Measurements from ENCODE around the gene RRAGD. TPM values are rescaled to one million over a fixed set of nuclear protein-coding genes. Genes with fewer than 3 reads are reported as not detected.

Gene RRAGD
- total RNA-seq, 1 donor from 2014 or later = 5.4 TPM

GRCh38 chr6:89346433-89346832 is 65.6 kb downstream of the RRAGD start:
- DNase-seq = no peak
- Mint-ChIP-seq H3K4me3 (no peak overlapping the region), H3K4me1 (peaks cover 67% of the 10 kb centered on the region), H3K9me3 (no peaks in the 10 kb centered on the region), H3K36me3 (ENCODE audit: low read depth) (peaks cover 19% of the 10 kb centered on the region), H3K27me3 (no peaks in the 10 kb centered on the region), H3K27ac (no peak overlapping the region)
- TF ChIP-seq CTCF (IDR thresholded peaks at IDR 0.05) = no peak
- no peak for ATAC-seq (ENCODE audit: low read depth)
- POLR2A ChIA-PET = interaction anchor here (0.6 to 7.0 kb wide), 2 partner anchors 38 to 267 kb away, joined by 4 to 98 read pairs; partner anchors contain the start of gene PNRC1
- CTCF ChIA-PET = interaction anchor here (2.8 kb wide), 1 partner anchor 26 kb away, joined by 14 read pairs; no protein-coding TSS in a partner anchor
- intact Hi-C loops (cut with micrococcal nuclease) = no loop called here

DNA sequence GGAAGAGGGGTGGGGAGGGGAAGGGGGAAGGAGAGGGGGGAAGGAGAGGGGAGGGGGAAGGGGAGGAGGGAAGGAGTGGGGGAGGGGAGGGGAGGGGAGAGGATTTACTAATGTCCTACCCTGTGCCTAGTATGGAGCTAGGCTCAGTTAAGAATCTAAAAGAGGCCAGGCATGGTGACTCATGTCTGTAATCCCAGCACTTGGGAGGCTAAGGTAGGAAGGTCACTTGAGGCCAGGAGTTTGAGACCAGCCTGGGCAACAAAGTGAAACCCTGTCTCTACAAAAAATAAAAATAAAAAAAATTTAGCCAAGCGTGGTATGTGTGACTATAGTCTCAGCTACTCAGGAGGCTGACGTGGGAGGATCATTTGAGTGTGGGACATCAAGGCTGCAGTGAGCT is 72.5 kb downstream of the RRAGD start:
- ChIA-PET CTCF (no interaction called here), POLR2A (interaction anchor here (1.3 kb wide), 1 partner anchor 32 kb away, joined by 6 read pairs; no protein-coding TSS in a partner anchor)
- Mint-ChIP-seq H3K27me3 (no peaks in the 10 kb centered on the region), H3K4me3 (no peak overlapping the region), H3K27ac (peak overlapping the region; percentile 35), H3K9me3 (no peaks in the 10 kb centered on the region), H3K4me1 (peaks cover 16% of the 10 kb centered on the region), H3K36me3 (ENCODE audit: low read depth) (peaks cover 61% of the 10 kb centered on the region)
- ATAC-seq (ENCODE audit: low read depth) (no peak), DNase-seq (no peak)
- intact Hi-C loops (cut with micrococcal nuclease) = no loop called here
- TF ChIP-seq CTCF (IDR thresholded peaks at IDR 0.05) = no peak

DNA sequence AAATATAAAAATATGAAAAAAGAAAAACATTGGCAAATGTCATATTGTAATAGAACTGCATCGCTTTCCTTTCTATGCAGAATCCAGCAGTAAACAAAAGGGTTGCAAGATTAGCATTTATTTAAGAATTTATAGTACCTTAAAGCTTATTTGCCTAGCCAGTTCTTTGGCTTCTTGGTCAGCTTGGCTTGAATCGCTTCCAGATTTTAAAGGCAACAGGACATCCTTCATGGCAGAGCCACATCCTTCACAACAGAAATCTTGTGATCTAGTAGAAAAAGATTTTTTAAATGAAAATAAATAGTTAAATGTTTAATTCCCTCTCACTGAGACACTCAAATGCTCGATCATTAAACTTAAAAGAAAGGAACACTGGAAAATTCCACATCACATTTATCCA is 76.9 kb downstream of the RRAGD start:
- H3K4me1 Mint-ChIP-seq = peaks cover 7% of the 10 kb centered on the region
- no peak overlapping the region for H3K4me3 Mint-ChIP-seq
- POLR2A ChIA-PET = no interaction called here
- intact Hi-C loops (cut with micrococcal nuclease) = no loop called here
- ATAC-seq (ENCODE audit: low read depth) (no peak), DNase-seq (no peak)
- H3K27ac Mint-ChIP-seq = no peak overlapping the region
- CTCF ChIA-PET = no interaction called here
- no peaks in the 10 kb centered on the region for H3K27me3 Mint-ChIP-seq
- H3K9me3 Mint-ChIP-seq = no peaks in the 10 kb centered on the region
- peaks cover 71% of the 10 kb centered on the region for H3K36me3 Mint-ChIP-seq (ENCODE audit: low read depth)
- TF ChIP-seq CTCF (IDR thresholded peaks at IDR 0.05) = no peak

GRCh38 chr6:89330910-89331309 is 81.2 kb downstream of the RRAGD start:
- no peak overlapping the region for H3K27ac Mint-ChIP-seq
- intact Hi-C loops (cut with micrococcal nuclease) = no loop called here
- DNase-seq = no peak
- H3K27me3 Mint-ChIP-seq = no peaks in the 10 kb centered on the region
- H3K4me3 Mint-ChIP-seq = no peak overlapping the region
- ChIA-PET POLR2A (no interaction called here), CTCF (interaction anchor here (2.0 kb wide), 1 partner anchor 41 kb away, joined by 4 read pairs; no protein-coding TSS in a partner anchor)
- no peaks in the 10 kb centered on the region for H3K9me3 Mint-ChIP-seq
- no peaks in the 10 kb centered on the region for H3K4me1 Mint-ChIP-seq
- peaks cover 71% of the 10 kb centered on the region for H3K36me3 Mint-ChIP-seq (ENCODE audit: low read depth)
- TF ChIP-seq CTCF (IDR thresholded peaks at IDR 0.05) = no peak
- ATAC-seq (ENCODE audit: low read depth) = no peak

DNA sequence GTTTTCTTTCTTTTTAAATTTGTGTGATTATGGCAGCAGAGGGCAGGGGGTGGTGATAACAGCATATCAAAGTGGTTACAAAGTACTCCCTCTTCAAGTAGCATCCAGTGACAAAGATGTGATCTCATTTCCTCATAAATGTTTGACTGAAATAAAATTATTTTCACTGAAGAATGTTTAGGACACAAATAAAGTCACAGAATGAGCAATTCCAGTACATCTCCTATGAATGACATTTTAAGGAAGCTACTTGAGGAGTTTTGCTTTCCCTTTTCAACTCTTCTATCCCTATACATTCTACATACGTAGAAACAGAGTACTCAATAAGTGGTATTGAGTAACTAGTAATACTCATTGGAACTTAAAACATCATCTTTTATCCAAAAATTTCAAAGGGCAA is 83.1 kb downstream of the RRAGD start:
- ATAC-seq (ENCODE audit: low read depth) = no peak
- Mint-ChIP-seq H3K27me3 (no peaks in the 10 kb centered on the region), H3K36me3 (ENCODE audit: low read depth) (peaks cover 70% of the 10 kb centered on the region), H3K4me1 (no peaks in the 10 kb centered on the region), H3K27ac (no peak overlapping the region), H3K9me3 (no peaks in the 10 kb centered on the region), H3K4me3 (no peak overlapping the region)
- ChIA-PET CTCF (interaction anchor here (1.1 kb wide), 1 partner anchor 43 kb away, joined by 4 read pairs; no protein-coding TSS in a partner anchor), POLR2A (no interaction called here)
- no peak for TF ChIP-seq CTCF (IDR thresholded peaks at IDR 0.05)
- DNase-seq = no peak
- intact Hi-C loops (cut with micrococcal nuclease) = no loop called here
